GM18867 (cell line): ENCODE data around the gene HOXA11.

Experiments used
- ATAC-seq: cut with Tn5 transposase; IDR thresholded peaks from one replicate; pipeline ENCODE4 v1.9.1; 2021; ENCODE audit warnings: mild to moderate bottlenecking, moderate library complexity; ENCODE audit not compliant: unreplicated experiment

The HOXA11 gene

DNA sequence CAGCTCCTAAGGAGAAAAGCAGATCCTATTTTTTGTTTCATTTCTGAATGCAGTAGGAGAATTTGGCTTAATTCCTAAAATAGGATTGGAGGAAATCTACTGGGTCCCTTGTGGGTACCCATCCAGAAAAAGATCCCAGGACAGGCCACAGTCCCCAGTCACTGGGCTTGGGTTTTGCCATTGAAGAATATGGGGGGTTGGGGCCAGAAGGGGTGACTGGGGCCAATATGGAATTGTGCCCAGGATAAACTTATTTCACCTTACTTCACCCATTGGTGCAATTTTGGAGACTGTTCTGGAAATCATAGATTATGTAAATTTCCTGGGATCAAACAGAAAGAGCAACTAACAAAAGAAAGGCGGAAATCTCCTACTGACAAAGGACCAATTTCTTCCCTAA is 46.6 kb downstream of the HOXA11 start:
- ATAC-seq = no peak

DNA sequence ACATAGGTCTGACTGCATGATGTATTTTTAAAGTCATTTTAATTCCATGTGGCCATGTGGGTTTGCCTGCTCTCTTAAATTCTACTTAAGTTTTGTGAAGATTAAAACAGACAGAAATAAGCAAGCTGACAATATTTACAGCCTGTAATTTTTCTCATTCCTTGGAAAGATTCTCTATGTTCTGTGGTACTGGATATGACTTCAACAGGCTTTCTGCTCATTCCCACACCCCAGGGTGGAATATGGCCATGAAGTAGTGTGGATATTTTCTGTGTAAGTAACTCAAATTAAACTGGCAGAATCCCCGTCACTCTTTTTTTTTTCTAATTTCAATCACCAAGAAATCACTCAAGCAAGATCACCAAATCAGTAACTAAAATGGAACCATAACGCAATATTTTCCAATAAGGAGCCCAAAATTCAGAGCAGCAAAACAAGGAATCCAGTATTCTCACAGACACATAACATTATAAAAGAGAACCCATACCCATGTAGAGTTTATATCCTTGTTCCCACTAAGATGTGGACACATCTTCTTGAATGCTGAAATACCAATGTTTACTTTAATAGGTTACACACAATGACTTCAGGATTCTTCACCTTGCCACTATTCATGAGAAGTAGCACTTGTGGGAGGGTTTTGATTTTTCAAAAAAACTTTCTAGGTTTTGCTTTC is 47.3 kb downstream of the HOXA11 start:
- ATAC-seq = no peak

GRCh38 chr7:27134392-27134791 is 50.6 kb downstream of the HOXA11 start:
- ATAC-seq = no peak

DNA sequence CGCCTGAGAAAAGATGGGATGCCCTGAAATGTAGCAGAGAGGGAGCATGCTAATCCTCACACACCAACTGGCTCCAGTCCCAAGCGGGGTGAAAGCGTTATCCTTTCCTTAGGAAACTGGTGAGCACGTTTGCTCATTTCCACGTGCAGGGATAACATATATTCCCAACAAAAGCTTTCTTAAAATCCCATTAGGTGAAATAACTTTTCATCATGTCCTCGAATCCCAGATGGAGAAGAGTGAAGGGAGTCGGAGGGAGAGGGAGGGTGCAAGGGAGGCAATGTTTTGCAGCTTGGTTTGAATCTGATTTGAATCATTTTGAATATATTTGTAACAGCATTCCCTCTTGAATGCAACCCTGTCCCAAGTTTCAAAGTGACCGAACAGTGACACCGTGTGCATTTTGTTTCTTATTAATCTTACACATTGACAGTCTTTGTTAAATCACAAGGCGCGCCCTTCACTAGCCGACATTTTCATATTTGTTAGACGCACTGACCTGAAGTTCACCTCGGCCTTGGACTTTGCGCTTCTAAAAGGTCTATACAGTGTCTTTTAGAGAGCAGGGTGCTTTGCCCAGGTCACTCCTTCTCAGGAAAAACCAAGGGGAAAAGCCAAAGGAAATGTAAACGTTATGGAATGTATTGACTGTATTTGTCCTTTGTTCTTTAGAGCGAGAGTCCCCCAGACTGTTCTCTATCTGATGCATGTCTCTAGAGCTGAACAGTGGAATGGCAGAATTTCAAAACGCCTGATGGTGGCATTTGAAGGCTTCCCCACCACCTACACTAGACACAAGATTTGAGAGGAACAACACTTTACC is 51.4 kb downstream of the HOXA11 start:
- ATAC-seq = no peak

- no peak for ATAC-seq
These were observed 52.1 kb downstream of the HOXA11 start for GRCh38 chr7:27132978-27133377.

- no peak for ATAC-seq
These were observed 52.8 kb downstream of the HOXA11 start for GRCh38 chr7:27132214-27132613.

GRCh38 chr7:27131390-27131819 is 53.6 kb downstream of the HOXA11 start:
- ATAC-seq = no peak
